Colon (tissue), 2 donors: Measurements from ENCODE around the gene ZBTB24.
"Not testable (repeated sequence)": the region's sequence is repeated elsewhere in the genome, so short reads cannot be mapped to it uniquely, and the experiment has no call there.

Source experiments
- FAIRE-seq: peaks from 2 replicates; lab custom pipeline; 2012; peaks lifted over from hg19 to GRCh38; lab: Jason Lieb, UNC
- donor health status: control.
- donor health status: control.

The ZBTB24 gene

DNA sequence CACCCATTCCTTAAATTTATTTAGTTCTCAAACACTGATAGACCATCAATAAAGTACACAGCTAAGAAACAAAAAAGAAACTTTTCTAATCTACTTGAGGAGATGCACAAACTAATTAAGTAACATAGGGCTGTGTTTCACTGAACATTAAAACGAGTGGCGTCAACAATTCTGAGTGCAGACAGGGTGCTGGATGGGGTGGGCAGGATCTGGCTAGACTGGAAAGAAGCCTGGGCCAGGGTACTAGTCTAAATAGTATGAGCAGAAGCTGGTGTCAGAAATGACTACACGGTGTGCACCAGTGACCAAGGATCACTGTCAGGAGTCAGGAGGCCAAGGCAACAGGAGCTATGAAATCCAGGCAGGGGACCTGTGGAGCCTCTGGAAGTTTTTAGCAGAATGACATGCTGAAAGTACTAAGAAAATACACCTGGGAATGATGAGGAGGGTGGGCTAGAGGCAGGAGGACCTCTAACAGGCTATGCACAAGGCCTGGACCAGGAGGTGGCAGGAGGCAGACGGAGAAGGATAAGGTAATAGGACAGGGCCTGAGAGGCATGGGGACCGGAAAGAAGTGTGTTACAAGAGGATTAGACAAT lies 13.3 kb downstream of the ZBTB24 start:
- FAIRE-seq: no peak

DNA sequence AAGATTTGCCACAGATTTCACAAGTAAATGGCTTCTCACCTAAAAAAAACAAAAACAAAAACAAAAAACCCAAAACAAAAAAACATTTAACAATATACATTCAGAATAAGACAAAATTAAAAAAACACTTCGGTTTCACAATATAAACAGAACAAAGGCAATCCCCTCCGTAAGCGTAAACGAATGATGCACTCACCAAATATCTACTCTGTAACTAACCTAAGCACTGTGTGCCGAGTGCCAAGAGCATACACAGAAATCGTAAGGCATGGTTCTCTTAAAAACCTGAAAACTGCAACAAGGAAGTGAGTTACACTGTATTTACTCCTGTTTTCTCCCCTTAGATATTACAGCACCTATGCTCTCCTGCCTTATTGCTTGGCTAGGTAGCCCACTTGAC lies 15.3 kb downstream of the ZBTB24 start:
- FAIRE-seq: no peak

GRCh38 chr6:109466212-109466923 lies 16.7 kb downstream of the ZBTB24 start:
- no peak for FAIRE-seq

- no peak for FAIRE-seq
Observed at GRCh38 chr6:109465772-109466171, 17.2 kb downstream of the ZBTB24 start.

- no peak for FAIRE-seq
Observed at GRCh38 chr6:109461733-109462526, 21.1 kb downstream of the ZBTB24 start.

GRCh38 chr6:109461205-109461604 lies 21.8 kb downstream of the ZBTB24 start:
- FAIRE-seq: not testable (repeated sequence)

DNA sequence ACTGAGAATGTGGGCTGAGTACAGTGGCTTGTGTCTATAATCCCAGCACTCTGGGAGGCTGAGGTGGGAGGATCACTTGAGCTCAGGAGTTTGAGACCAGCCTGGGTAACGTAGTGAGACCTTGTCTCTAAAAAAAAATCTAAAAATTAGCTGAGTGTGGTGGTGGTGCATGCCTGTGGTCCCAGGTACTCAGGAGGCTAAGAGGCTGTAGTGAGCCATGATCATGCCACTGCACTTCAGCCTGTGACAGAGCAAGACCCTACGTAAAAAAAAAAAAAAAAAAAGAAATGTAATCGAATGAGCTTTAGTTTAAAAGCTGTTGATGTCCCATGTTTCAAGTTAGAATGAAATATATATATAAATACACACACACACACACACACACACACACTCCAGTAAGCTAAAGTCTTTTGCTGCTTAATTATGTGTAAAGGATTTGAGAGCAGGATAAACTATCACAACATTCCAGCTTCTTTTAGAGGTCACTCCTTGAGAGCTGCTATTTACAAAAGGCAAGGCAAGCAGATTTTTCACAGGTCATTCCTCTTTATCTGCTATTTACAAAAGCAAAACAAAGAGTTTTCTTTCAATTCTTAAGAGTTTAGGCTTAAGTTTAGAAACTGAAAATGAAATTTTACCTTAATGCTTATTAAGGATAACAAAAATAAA lies 22.7 kb downstream of the ZBTB24 start:
- no peak for FAIRE-seq

DNA sequence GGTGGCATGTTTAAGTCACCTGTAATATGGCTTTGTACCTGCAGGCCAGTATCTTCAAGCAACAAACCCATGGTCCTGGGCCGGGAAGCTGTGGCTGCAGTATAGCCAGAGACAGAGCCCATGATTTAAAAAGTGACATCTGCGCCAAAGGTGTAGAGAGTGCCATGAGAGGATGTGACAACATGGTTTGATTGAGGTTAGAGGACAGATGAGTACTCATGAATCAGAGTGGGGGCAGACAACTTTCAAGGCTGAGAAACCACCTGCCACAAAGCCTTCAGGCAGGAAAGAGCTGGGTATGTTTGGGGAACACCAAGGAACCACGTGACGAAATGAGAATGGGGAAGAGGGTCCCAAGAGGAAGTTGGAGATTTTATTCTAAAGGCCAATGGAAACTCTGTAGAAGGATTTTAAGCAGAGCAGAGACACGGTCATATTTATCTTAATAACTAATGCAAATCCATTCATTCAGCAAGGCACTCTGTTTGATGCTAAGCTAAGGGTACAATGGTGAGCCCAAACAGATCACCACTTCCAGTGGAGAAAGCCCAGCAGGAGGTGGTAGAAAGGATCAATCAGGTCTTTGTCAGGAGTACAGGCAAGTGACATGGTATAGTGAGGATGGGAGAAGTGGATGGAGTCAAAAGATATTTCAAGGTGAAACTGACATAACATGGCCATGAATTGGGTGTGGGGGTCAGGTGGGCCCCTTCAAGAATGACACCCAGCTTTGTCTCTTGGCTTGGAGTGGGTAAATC lies 24.1 kb downstream of the ZBTB24 start:
- no peak for FAIRE-seq

DNA sequence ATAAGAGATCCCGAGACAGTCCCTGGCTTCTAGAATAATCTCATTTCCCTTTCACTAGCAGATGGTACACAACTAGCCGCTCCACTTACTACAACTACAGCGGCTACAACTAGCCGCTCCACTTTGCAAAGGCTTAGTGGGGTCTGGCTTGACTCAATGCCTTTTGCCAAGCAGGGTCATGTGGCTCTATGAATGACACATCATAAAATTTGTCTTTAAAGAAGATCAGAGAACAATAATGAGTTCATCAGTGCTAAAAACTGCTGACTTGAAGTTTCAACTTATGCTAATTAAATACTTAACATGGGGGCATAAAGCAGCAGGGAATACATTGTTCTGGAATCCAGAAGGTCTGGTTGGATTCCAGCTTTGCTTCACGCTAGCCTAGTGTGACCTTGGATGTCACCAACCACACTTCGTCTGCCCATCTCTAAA lies 25.4 kb downstream of the ZBTB24 start:
- FAIRE-seq: no peak

GRCh38 chr6:109456710-109457561 lies 26.1 kb downstream of the ZBTB24 start:
- FAIRE-seq: no peak

DNA sequence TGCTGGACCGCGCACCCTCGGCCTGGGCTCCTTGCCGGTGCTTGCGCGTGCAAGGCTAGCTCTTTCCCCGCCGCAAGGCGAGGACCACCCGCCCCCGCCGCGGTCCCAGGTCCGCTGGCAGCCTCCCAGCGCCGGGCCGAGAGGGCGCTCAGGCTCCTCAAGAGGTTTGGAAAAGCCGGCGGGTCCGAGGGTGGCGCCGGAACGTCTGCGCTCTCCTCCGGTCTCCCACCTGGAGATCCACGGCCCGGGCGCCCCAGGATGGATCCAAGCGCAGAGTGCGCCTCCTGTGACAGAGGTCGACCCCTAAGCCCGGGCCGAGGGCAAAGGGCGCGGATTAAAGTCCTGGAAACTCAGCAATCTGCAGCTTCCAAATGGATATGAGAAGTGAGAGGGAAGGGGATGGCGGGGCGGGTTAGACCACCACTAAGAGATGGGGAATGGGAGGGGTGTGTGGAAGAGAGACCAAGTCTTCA lies 26.9 kb downstream of the ZBTB24 start:
- no peak for FAIRE-seq

GRCh38 chr6:109455437-109456110 lies 27.4 kb downstream of the ZBTB24 start, which contains the start of gene MICAL1:
MICAL1 (minus strand) TSS chr6:109455772; CDS start chr6:109454196, 1,576 bp downstream.
- no peak for FAIRE-seq

- no peak for FAIRE-seq
Observed at GRCh38 chr6:109454496-109455436, 28.3 kb downstream of the ZBTB24 start.

DNA sequence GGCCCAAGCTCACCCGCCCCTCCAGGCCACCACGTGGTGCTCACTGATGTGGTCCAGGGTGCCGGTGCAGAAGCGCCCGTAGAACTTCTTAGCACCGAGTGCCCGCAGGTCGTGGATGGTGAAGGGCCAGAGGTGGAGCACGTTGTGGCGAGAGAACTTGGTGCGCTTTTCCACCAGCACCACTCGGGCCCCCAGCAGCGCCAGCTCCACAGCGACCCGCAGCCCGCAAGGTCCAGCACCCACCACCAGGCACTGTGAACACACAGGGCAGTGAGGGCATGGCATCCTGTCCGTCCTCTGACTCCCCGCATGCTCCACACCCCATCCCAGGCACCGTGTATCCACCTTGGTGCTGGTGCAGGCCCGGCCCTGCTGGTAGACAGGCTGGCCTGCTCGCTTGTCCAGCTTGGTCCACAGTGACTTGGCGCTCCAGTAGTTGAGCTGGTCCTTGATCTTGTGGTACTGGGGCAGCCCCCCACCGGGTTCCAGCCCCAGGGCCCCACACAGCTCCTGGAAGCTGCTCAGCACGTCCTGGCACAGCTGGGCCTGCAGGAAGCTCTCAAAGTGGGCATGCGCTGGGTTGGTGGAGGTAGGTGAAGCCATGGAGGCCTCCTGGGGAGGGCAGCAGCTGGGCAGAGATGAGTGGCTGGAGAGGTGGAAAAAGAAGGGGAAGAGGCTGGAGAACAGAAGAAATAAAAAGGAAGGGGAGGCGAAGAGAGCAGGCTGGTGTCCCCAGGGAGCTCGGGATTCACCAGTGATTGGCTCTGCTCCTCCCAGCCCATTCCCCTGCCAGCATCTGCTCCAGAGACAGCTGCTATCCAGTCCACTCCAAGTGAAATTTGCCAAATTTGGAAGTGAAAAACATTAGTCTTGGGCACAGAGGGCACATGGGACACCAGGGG lies 29.2 kb downstream of the ZBTB24 start:
- FAIRE-seq: no peak

DNA sequence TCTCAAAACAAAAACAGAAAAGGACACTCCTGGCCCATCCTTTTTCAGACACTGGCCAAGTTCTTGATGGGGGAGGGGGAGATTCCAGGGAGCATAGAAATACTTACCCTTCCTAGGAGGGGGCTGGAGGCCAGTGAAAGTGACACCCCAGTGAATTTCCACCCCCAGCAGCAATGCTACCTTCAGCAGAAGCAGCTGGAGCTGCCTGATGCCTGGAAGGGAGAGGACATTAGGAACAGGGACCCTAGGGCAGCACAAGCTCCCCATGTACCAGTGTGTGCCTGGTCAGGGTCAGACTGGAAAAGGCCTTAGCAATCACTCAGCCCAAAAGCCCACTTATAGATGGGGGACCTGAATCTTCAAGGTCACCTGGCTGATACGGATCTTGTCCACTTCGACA lies 29.9 kb downstream of the ZBTB24 start:
- no peak for FAIRE-seq

- FAIRE-seq: no peak
Observed at GRCh38 chr6:109452181-109452580, 30.8 kb downstream of the ZBTB24 start.

DNA sequence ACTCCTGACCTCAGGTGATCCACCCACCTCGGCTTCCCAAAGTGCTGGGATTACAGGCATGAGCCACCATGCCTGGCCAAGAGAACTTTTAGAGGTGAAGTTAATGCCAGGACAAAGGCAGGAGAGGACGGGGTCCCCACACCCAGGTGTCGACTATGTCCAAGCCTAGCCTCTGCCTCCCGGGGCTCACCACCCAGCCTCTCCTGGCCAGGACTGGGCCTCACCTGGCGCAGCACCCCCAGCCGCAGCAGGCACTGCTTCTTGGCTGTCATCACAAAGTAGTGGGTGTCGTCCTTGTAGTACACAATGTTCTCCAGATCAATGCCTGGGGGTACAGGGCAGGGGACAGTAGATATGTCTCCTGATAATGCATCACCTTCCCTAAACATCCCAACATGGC lies 31.6 kb downstream of the ZBTB24 start:
- FAIRE-seq: no peak

DNA sequence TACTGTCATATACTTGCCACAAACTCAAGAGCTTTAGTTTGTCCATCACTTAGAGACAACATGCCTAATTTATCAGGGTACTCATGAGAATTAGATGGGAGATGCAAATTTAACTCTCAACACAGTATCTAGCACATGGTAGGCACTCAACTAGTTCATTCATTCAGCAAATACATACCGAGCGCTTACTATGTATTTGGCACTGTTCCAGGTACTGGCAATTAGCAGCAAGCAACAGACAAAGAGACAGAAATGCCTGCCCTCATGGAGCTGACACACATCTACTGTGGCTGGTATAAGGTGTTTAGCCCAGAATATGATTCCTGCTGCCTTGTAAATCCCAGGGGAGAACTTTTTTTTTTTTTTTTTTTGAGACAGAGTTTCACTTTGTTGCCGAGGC lies 32.2 kb downstream of the ZBTB24 start:
- FAIRE-seq: no peak
